Esophagus squamous epithelium (tissue), 4 donors: ENCODE results near the gene LCP1.

Experiments used
- POLR2A ChIP-seq, 4 donors: fragments of 450-650 bp; IDR thresholded peaks; one replicate each; pipeline ENCODE4 v1.6.1; 2017; ENCODE audit warnings: antibody characterized with exemption in 4 of 4, mild to moderate bottlenecking in 4 of 4, moderate library complexity in 3 of 4
- TF ChIP-seq, protein P1 (sequence below), 6 experiments: fragments of 450-650 bp in 4 of 6; fragments of 200-600 bp in 2 of 6; sonication (generic) in 2 of 6; IDR thresholded peaks; one replicate each; pipeline ENCODE4 v1.5.1; 2016 to 2019; ENCODE audit warnings: antibody characterized with exemption in 6 of 6, mild to moderate bottlenecking in 4 of 6, moderate library complexity in 4 of 6

DNA sequence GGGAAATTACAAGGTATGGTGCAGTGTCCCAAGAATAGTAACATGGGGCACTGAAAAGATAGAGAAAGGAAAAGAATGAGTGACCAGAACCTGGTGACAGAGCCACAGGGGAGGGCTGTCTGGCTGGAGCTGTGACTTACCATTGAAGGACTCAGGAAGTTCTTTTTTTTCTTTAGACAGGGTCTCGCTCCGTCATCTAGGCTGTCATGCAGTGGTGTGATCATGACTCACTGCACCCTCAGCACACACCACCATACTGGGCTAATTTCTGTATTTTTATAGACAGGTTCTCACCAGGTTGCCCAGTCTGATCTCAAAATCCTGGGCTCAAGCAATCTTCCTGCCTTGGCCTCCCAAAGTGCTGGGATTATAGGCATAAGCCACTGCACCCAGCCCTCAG is 68.4 kb downstream of the LCP1 start:
- TF ChIP-seq, protein P1, sequence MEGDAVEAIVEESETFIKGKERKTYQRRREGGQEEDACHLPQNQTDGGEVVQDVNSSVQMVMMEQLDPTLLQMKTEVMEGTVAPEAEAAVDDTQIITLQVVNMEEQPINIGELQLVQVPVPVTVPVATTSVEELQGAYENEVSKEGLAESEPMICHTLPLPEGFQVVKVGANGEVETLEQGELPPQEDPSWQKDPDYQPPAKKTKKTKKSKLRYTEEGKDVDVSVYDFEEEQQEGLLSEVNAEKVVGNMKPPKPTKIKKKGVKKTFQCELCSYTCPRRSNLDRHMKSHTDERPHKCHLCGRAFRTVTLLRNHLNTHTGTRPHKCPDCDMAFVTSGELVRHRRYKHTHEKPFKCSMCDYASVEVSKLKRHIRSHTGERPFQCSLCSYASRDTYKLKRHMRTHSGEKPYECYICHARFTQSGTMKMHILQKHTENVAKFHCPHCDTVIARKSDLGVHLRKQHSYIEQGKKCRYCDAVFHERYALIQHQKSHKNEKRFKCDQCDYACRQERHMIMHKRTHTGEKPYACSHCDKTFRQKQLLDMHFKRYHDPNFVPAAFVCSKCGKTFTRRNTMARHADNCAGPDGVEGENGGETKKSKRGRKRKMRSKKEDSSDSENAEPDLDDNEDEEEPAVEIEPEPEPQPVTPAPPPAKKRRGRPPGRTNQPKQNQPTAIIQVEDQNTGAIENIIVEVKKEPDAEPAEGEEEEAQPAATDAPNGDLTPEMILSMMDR (IDR thresholded peaks at IDR 0.05) = no peak
- TF ChIP-seq POLR2A (IDR thresholded peaks at IDR 0.05) = no peak
